ENCODE results near the gene CA5A. TPM values are rescaled to one million over a fixed set of nuclear protein-coding genes. Genes with fewer than 3 reads are reported as not detected.

Gene CA5A
- total and polyA plus RNA-seq, 2 of the 13 experiments (the other 11 are each of a cell fraction or from before 2014, with no cell fraction given): 66.8 to 106 TPM

- 0 out of 2 replicates have a peak, but pooled peaks have one; percentile 38 for TF ChIP-seq ZKSCAN1 (IDR thresholded peaks at IDR 0.05; ENCODE audit: low read length)
- peak; percentile 86 for TF ChIP-seq RXRB (CRISPR knock-in tag; IDR thresholded peaks at IDR 0.05; ENCODE audit: borderline replicate concordance)
- TF ChIP-seq ZFYVE20 (CRISPR knock-in tag; IDR thresholded peaks at IDR 0.05; ENCODE audit: borderline replicate concordance, low read depth): no peak
- TF ChIP-seq ZNF678 (CRISPR knock-in tag; IDR thresholded peaks at IDR 0.05): no peak
- peak; percentile 97; the same call in 1 of the 2 replicates for TF ChIP-seq ZNF512B (CRISPR knock-in tag; IDR thresholded peaks at IDR 0.05; ENCODE audit: borderline replicate concordance)
- peak; percentile 97 for TF ChIP-seq ESRRA (CRISPR knock-in tag; IDR thresholded peaks at IDR 0.05; ENCODE audit: low read depth)
- no peak for TF ChIP-seq ONECUT2 (CRISPR knock-in tag; IDR thresholded peaks at IDR 0.05)
- TF ChIP-seq TIGD3 (CRISPR knock-in tag; IDR thresholded peaks at IDR 0.05; ENCODE audit: borderline replicate concordance): no peak
- no peak for TF ChIP-seq CSRNP1 (CRISPR knock-in tag; IDR thresholded peaks at IDR 0.05)
- peak; percentile 97 for TF ChIP-seq ZNF331 (CRISPR knock-in tag; IDR thresholded peaks at IDR 0.05)
- TF ChIP-seq ZNF530 (CRISPR knock-in tag; IDR thresholded peaks at IDR 0.05; ENCODE audit: low read depth): no peak
- peak; percentile 94 to 98 for TF ChIP-seq HMGXB4 (CRISPR knock-in tag; IDR thresholded peaks at IDR 0.05; ENCODE audit: borderline replicate concordance in 1 of 2, low read depth in 1 of 2)
- peak; percentile 88; the same call in 1 of the 2 replicates for TF ChIP-seq ZNF576 (CRISPR knock-in tag; IDR thresholded peaks at IDR 0.05)
- peak; percentile 84 for TF ChIP-seq ZNF574 (CRISPR knock-in tag; IDR thresholded peaks at IDR 0.05)
Observed at GRCh38 chr16:87850009-87851006, 86.0 kb downstream of the CA5A start (continued).
